ENCODE measurements around the gene GOSR2.

Gene GOSR2

GRCh38 chr17:46922804-46923635 lies at the start of gene GOSR2:
GOSR2 (plus strand) TSS chr17:46923160; CDS start chr17:46923193, 33 bp downstream.
- DNase-seq (ENCODE audit: low read depth, low spot score), result peak; percentile 96

DNA sequence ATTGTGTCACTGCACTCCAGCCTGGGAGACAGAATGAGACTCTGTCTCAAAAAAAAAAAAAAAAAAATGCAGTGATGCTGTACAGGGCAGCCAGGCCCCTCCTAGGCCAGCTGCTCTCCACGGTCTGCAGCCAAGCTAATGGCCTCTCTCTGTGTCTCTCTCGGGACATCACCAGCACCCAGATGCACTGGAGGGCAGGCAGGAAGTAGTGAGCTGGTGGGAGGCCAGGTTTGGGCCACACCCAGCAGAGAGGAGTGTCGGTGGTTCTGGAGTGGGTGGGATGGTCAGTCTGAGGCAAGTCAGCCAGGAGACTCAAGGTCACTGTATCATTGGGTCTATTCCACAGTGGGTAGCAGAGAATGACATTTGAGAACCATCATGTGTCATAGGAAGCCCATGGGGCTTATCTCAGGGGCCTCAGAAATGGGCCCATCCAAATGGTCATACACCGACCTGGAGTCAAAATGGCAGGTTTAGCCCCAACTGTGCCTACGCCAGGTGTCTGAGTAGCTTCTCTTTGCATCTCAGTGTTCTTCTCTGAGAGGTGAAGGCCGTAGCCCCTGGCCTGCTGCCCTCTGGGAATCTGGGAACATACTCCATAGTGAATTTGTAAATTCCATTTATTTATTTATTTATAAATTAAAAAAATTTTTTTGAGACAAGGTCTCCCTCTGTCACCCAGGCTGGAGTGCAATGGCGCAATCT lies 48.9 kb upstream of the GOSR2 start:
- no peak for DNase-seq (ENCODE audit: low read depth, low spot score)

DNA sequence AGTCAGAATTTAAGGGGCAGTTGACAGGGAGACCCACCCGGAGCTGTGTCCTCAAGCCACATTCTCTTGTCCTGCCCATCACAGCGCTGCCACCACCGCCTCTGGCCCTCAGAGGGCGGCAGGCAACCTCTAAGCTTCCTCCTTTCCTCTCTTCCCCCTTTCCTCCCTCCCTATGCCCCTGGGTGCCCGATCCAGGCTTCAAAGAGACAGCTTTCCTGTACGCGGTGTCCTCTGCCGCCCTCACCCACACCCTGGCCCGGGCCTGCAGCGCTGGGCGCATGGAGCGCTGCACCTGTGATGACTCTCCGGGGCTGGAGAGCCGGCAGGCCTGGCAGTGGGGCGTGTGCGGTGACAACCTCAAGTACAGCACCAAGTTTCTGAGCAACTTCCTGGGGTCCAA lies 48.1 kb upstream of the GOSR2 start:
- DNase-seq (ENCODE audit: low read depth, low spot score), result no peak

DNA sequence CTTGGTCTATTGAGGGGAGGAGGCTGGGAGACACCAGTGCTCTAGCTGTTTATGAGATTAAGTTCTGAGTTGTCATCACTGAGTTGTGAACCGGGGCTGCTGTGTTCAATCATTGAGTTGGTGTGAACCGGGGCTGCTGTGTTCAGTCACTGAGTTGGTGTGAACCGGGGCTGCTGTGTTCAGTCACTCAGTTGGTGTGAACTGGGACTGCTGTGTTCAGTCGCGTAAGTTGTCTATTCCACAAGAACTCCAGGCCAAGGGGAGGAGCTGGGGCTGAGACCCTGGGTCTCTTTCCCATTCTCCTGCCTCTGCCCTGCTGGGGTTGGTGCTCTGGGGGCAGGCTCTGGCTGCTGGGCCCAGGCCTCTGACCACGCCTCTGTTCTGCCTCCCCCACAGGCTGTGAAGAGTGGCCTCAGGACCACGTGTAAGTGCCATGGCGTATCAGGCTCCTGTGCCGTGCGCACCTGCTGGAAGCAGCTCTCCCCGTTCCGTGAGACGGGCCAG lies 47.1 kb upstream of the GOSR2 start:
- DNase-seq (ENCODE audit: low read depth, low spot score), result peak; percentile 34

- peak; percentile 65 for DNase-seq (ENCODE audit: low read depth, low spot score)
These were observed 46.5 kb upstream of the GOSR2 start for GRCh38 chr17:46876353-46876887.

- no peak for DNase-seq (ENCODE audit: low read depth, low spot score)
These were observed 46.0 kb upstream of the GOSR2 start for GRCh38 chr17:46876926-46877325.

DNA sequence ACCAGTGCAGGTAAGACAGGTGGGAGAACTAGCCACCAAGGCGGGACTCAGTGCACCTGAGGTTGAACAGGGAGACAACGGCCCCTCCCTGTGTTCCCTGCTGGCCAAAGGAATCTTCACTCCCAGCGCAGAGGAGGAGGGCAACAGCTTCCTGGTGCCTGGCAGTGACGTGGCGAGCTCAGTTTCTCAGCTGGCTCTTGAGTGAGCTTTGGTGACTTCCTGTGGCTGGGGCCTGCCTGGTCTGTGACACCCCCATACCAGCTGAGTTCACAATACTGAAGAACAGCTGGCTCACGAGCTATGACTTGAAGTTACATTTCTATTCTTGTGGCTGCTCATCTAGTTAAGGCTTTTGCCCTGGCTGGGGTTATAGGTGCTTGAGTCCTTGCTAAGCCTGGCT lies 45.5 kb upstream of the GOSR2 start:
- no peak for DNase-seq (ENCODE audit: low read depth, low spot score)

DNA sequence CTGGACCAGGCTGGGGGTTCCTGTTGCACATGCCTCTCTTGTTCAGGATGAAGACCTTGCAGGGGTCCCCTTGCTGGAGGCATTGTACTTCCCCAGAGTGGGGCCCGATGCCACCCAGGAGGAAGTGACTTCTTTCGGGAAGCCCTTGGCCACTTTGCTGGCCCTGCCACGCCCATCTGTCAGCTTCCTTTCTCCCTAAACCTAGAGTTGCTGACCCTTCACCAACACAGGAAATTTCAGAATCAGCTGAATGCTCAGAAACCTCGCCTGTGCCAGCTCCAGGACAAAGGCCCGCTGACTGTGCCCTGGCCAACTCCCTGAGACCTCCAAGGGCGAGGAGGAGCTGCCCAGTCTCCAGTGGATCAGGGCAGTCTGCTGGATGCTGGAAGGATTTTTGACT lies 44.9 kb upstream of the GOSR2 start:
- DNase-seq (ENCODE audit: low read depth, low spot score), result no peak

DNA sequence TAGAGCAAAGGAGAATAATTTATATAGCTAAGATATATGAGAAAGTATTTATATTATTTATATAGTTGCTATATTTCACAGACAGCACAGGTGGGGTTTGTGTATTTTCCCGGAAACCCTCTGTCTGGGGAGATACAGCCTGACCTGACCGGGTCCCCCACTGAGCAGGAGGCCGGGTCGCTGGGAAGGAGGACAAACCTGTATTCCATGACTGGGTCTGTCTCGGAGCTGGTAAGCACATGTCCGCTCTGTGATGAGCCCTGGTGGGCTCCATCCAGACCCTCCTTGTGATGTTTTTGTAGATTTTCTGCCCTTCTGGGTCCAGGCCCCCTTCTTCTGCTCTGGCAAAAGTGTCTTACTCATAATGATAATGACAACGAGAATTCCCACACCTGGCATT lies 43.9 kb upstream of the GOSR2 start:
- DNase-seq (ENCODE audit: low read depth, low spot score), result no peak

DNA sequence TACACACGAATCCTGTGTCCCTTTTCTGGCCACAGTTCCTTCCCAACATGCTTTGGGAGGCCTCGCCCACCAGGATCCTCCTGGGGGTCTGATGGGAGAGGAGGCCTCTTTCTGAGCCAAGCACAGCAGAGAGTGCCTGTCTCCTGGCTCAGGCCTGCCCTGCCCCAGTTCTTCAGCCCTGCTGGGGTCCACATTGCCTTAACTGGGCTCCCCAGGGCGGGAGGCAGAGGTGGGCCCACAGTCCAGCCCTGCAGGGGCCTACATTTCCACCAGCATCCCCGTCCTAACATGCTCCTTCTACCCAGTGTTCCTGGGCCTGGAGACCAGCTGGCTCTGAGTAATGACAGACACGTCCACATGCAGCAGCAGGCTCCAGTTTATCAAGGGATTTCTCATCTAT lies 41.9 kb upstream of the GOSR2 start:
- DNase-seq (ENCODE audit: low read depth, low spot score), result no peak

DNA sequence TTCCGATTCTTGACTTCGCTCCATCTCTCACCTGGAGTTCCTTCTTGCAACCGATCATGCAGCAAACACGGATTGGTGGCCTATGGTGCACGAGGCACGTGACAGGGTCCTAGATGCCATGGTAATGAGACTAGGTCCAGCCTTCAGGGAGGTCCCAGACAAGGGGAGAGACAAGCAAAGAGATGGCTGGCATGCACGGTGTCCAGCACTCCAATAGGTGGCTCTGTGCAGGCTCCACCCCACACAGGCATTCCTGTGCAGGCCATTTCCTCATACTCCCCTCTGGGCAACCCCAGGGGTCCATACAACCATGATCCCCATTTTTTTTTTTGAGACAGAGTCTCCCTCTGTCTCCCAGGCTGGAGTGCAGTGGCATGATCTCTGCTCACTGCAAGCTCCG lies 40.3 kb upstream of the GOSR2 start:
- DNase-seq (ENCODE audit: low read depth, low spot score), result no peak

- no peak for DNase-seq (ENCODE audit: low read depth, low spot score)
These were observed 39.0 kb upstream of the GOSR2 start for GRCh38 chr17:46883871-46884520.

DNA sequence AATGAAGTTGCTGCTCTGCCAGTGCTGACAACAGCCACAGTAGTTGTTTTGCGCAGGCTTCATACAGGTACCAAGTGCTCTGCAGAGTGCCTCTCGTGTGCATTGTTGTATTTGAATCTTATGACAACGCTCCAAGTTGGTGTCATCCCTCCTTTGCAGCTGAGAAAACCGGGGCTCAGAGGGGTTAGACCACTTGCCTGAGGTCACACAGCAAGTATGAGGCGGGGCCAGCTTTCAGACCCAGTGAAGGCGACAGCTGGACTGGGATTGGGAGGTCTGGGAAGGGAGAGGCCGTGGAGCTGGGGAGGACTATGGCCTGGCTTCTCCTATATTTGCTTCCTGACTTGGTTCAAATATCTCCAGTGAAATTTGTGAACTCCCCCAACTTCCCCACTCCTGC lies 38.4 kb upstream of the GOSR2 start:
- DNase-seq (ENCODE audit: low read depth, low spot score), result no peak

DNA sequence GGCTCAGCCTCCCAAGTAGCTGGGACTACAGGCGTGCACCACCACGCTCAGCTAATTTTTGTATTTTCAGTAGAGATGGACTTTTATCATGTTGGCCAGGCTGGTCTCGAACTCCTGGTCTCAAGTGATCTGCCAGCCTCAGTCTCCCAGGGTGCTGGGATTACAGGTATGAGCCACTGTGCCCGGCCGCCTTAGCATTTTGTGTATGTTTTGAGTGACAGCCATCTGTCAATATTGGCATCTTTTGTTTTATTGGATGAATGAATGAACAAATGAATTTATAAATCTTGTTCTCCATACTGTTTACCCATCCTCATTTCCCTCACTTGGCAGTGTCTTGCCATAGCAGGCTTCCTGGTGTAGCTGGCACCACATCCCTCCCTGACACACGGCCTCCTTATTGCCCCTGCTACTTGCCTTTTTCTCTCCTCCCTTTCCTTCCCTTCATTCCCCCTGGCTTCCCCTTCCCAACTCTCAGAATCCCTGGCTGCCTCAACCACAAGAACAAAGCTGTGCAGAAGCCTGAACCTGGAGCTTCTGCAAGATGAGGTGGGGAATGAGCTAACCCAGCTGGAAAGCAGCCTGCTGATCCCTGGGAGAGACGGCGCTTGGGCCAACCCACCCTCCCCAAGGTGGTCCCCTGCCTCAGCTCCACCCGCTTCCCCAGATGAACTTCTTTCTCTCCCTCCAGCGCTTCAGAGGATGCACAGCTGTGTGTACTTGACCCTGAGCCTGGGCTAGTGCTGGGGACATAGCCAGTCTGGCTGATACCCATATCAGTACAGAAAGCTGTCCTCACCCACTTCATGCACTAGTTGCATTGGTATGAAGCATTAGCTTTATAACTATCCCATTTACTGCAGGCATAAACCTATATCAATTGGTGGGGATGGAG lies 37.3 kb upstream of the GOSR2 start:
- DNase-seq (ENCODE audit: low read depth, low spot score), result no peak

- DNase-seq (ENCODE audit: low read depth, low spot score), result no peak
These were observed 36.7 kb upstream of the GOSR2 start for GRCh38 chr17:46886310-46886663.

DNA sequence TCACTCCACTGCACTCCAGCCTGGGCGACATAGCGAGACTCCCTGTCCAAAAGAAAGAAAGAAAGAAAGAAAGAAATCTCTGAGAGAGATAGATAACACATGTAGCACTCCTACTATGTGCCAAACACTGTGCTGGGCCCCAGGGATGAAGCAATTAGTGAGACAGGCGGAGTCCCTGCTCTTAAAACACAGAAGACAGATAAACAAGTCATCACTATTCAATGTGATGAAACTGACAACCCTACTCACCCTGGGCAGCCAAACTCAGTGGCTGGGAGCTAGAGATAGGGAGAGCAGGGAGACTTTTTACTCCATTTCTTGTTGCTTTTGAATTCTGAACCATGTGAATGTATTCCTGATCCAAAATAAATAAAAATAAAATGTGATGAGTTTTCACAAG lies 35.2 kb upstream of the GOSR2 start:
- DNase-seq (ENCODE audit: low read depth, low spot score), result no peak

DNA sequence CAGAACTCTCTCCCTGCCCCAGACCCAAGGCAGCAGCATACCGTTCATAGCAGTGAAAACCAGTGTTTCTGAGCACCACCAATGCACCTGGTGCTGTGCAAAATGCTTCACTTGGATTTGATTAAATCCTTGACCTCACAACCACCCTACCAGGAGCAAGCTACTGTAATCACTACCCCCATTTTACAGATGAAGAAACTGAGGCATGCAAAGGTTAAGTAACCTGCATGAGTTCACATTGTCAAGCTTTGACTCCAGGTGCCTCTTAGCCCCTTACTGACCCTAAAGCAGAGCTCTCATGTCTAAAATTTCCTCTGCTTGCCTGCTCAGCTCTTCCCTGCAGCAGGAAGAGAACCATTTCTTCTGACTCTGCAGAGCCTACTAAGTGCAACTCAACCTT lies 34.2 kb upstream of the GOSR2 start:
- DNase-seq (ENCODE audit: low read depth, low spot score), result no peak

DNA sequence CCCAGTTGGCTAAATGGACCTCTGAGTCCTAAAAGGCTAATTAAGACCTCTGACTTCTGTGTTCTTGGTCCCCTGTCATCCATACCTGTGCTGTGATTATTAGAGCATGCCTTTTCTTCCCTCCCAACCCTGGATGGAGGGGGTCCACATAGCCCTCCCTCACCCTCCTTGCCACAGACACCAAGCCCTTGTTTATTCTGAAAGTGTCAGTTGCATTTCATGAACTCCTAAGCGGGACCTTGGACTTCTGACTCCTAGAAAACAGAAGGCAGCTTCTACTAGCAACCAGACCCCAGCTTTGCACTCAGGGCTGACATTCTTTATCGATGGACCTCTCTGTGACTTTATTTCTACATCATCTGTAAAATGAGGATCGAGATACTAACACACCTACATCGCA lies 33.4 kb upstream of the GOSR2 start:
- DNase-seq (ENCODE audit: low read depth, low spot score), result no peak

DNA sequence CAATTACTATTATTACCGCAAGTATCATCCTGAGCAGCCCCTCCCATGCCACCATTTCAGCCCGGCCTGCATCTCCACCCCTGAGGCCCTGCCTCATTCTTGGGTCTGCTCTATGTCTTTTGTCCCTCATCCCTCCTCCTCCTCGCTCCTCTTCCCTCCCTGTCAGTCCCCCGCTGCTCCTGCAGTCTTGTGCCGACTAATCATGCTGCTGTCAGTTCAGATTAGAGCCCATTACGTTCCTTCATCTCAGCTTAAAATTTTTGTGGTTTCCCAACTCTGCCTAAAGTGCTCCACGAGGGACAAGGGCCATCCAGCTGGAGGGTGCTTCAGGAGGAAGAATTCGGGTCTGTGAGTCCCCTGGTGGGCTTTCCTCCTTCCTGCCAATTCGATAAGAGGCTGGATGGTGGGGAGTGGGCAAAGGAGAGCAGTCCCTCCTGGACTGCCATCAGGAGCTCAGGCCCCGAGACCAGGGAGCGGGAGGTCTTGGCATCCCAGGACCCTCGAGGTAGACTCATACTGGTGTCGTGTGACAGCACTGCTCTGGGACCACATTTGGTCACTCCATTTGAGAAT lies 32.9 kb upstream of the GOSR2 start:
- peak; percentile 57 for DNase-seq (ENCODE audit: low read depth, low spot score)

GRCh38 chr17:46890638-46891037 lies 32.3 kb upstream of the GOSR2 start:
- DNase-seq (ENCODE audit: low read depth, low spot score), result no peak

DNA sequence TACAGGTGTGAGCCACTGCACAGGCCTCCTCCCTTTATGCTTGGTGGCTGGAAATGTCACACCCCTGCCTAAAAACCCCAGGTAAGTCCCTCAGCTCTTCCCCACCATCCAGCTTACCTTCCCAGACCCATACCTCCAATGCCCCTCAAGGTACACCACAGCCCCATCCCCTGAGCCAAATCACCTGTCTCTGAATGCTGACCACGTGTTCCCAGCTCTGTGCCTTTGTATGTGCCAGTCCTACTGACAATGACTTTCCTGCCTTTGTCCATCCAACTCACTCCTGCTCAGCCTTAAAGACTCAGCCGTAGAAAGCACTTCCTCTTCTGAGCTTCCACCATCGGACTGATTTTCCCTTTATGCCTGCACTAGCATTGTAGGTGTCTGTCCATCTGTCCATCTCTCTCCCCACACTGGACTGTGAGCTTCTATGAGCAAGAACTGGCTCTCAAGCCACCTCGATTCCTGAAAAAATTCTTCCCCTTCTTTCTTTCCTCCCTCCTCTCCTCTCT lies 30.7 kb upstream of the GOSR2 start:
- no peak for DNase-seq (ENCODE audit: low read depth, low spot score)

All from ELF-1 (cell line).